SW 1271 (cell line): ENCODE data around the gene IGF1R.

Experiments used
- DNase-seq, 2 experiments: peaks; one replicate each; lab custom pipeline; 2025; lab: John Stamatoyannopoulos, UW

Gene IGF1R

DNA sequence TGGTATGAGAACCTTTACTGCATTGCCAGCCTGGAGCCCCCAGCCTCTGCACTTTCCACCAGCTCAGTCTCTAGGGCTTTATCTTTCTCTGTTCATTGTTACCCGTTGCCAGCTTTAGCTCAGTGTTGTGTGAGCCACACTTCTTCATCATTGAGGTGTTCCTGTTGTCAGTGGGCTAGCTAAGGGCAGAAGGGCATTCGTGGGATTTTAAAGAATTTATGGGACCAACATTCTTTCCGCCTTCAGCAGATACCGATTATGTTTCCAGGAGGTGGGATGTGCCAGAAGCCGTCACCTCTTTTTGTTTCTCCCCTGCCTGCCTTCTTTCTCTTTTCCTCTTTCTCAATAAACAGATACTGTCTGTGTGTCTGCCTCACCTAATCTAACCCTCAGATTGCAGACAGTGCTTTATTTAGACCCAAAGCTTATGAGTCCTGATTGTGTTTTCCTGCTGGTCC, 294.7 kb downstream of the IGF1R start:
- no peak for DNase-seq

DNA sequence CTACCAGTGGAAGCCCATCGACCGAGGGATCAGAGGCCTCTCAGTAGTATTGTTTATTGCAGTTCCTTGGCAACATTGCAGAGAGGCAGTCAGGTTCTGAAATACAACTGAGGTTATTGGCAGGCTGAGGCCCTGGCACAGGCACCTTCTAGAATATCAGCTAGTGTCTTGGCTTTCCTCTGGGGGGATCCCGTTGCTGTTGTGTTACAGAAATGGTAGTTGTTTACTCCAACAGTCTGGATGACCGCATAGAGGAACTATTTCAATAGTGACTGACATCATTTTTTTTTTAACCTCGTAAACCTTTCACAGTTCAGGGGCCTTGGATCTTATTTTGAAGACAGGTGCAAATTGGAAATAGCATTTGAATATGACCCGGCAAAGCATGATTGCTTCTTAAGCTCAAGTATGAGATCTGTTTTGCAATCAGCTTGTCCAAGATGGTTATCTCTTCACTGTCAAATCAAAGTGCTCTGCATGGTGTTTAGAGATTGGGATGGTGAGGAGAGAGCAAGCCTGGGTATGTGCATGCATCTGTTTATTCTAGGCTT, 295.3 kb downstream of the IGF1R start:
- no peak for DNase-seq

DNA sequence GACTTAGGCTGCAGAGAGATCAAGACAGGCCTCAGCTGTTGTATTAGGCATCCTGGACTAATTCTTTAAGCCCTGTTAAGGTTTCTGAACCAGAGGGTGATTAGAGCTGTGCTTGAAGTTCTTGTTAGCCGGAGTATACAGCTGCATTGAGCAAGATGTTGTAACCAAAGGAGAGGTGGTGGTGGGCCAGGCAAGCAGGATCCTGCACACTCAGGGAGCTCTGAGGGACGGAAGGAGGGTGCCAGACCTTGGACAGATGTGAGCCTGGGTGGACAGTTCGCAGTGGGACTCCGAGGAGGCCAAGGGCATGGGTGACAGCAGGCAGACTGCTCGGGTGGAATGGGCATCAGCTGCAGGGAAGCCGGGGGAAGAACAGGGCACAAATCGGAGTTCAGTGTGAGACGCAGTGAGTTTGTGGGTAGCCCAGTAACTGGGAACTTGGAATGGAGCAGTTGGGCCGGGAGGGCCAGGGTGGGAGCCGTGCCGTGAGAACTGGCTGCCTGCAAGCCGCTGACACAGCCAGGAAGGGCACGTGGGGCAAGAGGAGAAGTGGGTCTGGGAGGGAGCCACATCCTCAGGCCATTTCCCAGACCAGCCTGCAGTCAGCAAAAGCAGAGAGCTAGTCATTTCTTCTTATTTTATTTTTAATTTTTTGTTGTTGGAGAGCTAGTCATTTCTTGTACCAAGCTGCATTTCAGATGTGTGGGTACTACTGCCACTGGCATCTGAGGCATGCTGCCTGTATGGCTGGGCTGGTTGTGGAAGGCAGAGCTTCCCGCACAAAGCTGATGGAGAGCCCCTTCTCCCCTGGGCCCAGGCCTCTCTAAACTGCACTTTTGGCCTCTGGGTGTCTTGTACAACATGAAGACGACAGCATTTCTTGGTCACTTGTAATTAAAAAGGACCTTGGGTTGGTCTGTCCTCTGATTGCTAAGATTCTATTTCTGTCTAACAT, 298.2 kb downstream of the IGF1R start:
- no peak for DNase-seq

DNA sequence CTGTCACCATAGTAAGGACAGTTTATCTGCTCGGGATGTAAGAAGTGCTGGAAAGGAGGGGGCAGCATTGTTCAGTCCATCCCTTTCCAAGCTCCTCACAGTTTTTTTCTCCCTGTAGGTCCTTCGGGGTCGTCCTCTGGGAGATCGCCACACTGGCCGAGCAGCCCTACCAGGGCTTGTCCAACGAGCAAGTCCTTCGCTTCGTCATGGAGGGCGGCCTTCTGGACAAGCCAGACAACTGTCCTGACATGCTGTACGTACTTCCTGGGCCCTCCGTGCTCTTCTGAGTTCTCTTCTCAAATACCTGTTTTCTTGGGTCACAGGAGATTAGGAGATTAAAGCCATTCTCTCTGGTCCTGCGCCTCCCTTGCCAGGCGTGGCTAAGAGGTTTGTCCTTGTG, 300.1 kb downstream of the IGF1R start:
- DNase-seq: no peak

DNA sequence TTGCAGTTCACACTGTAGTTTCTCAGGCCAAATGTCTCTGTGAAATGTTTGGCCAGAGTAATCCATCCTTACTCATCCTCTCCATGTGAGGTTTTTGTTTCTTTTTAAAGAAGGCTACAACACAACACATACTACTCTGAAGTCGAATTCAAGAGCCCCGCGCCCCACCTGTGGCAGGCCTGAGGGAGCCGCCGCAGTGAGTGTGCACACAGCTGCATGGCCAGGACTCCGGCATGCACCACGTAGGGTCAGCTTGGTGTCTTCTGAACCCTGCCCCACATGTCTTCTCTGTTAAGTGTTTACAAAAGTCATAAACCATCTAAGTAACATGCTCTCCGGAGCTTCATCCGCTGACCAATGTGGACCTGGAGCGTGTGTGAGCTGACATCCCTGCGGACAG, 300.6 kb downstream of the IGF1R start:
- no peak for DNase-seq

DNA sequence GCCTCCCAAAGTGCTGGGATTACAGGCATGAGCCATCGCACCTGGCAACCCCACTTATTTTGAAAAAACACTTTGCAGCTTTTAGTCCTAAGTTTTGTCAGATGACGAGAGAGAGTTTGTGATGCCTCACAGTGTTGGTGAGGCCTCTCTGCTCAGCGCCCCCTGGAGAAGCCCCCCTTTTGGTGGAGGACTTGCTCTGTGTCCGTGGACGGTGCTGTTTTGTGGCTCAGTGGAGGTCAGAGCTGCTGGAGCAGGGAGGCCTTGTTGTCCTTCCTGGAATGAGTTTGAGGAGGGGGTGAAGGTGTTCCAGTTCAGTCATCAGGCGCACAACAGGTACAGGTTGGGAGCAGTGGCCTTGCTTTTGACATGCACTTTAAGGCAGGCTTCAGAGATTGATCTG, 301.3 kb downstream of the IGF1R start:
- DNase-seq: no peak

DNA sequence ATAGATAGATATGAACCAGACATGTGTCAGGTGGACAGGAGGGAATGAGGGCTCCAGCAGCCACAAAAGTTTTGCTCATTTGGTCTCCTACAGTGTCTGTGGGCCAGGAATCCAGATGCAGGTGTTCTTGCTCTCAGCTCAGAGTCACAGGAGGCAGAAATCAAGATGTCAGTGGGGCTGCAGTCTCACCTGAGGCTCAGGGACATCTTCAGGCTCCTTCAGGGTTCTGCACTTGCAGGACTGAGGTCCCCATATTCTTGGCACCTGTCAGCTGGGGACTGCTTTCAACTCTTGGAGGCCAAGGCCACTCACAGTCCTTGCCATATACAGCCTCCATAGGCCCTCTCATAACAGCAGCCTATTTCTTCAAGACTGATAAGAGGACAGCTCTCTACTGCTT, 301.9 kb downstream of the IGF1R start:
- DNase-seq: no peak

DNA sequence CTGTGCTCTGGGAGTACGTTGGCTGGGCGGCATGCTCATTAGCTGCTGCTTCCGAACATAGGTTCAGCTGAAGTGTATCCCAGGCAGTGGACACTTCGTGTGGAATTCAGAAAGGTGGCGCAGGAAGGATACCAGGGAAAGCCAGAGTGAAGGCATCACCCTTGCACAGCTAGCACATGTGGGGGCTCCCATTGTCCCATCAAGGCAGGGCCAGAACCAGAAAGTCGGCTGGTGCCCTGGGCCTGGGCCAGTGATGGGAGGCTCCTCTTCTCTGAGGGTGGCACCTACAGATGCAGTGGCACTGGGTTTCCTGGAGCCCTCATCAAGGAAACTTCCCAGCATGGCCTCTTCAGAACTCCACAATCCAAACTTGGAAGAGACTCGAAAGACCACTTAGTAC, 302.7 kb downstream of the IGF1R start:
- DNase-seq: no peak

DNA sequence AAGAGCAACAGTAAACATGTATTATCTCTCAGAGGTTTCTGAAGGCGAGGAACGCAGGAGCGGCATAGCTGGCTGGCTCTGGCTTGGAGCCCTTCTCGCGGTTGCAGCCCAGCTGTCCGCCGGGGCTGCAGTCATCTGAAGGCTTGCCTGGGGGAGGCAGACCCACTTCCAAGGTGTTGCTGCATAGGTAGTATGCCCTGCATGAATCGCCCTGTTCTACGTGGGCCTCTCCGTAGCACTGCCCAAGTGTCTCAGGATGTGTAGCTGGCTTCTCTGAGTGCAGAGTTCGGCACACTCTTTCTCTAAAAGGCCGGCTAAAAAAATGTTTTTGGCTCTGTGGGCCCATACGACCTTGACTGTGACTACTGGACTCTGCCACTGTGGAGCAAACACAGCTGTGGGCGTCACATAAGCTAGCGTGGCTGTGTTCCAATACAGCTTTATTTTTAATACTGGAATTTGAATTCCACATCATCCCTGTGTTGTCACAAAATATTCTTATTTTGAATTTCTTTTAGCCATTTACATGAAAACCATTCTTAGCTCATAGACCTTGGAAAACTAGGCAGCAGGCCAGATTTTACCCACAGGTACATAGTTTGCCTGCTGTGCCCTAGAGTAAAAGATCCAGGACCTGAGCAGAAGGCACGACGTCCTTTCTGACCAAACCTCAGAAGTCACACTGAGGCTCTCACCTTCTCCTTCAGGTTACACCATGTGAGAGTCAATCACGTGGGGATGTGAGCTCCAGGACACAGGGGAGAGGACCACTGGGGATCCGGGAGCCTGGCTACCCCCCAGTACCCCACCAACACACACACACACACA, 303.4 kb downstream of the IGF1R start:
- DNase-seq: no peak

DNA sequence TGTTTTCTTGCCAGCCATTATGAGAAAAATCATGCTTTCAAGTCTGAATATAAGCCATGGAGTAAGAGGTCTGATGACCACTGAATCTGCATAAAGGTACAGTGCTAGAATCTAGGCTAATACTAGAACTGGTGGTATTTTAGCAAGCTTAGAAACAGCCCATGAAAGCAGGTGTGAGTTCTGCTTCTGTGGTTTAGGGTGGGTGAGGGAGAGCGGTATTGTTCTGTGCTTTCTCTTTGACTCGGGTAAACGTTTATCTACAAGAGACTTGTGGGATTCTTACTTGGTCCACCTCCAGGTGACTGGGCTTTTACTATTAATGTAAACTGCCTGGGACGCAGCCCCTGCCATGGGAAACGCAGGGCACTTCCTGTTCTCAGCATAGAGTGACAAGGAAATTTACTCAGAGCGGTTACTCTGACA, 304.1 kb downstream of the IGF1R start:
- DNase-seq: no peak

DNA sequence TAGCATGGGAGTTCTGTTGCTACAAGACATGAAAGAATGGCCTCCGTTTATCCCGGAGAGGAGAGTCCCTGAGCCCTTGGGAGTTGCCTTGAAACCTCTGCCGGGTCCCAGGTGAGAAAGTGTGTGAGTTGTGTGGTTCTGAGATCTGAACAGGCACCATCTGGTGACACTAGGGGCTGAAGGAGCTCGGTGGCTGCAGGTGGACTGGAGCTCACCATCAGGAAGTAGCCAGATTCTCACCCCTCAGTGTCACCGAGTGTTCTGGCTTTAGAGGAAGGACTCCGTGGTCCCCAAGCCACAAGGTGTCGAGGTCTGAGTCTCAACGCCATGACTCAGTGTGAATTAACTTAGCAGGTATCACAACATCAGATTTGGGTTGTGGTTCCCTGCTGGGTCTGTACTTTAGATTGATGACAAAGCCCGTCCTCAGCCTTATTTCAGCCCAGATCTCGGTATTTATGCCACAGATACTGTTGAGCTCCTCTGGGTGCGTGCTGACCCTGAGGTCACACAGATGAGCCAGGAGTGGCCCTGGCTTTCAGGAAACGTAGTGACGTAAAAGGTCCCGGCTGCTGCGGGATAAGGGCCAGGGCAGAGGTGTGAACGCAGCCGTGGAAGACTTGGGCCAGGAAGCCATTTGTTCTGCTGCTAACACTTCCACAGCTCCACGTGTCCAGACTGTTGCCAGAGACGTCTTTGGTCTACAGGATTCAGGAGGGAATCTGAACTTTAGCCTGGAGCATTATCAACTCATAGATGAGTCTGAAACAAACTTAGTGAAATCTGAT, 304.9 kb downstream of the IGF1R start:
- DNase-seq: no peak

DNA sequence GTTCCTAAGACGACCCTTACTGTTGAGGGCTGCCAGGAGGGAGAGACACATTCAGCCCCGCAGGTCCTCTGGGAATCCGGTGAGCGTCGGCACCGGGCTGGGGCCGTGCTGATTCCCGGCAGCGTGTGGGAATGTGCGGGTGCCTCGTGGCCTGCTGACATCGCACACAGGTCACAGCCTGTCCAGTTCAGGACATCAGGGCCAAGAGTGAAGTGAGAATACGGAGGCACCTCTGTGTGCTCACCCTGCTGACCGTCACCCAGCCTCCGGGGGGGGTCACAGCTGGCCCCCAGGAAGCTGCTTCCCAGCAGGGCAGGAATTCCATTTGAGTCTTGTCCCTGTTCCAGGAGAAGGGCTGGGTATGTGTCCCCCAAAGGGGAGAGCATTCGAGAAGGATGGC, 305.6 kb downstream of the IGF1R start:
- DNase-seq: no peak

DNA sequence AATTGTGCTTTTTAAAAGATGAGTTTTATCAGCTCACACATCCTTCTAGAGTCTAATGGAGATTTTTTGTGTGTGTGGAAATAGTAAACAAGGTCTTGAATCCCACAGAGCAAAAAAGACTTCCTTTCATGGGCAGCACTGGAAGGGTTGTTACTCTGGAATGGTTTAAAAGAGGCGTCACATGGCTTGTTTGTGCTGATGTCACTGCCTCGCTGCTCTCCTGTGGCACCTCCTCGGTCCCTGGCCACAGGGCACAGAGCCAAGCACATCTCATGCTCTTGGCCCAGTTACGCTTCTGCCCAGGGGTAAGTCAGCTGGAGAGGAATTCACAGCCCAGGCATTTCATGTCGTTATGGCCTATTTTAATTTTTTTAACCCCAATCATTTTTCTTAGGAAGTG, 306.1 kb downstream of the IGF1R start:
- DNase-seq: no peak

DNA sequence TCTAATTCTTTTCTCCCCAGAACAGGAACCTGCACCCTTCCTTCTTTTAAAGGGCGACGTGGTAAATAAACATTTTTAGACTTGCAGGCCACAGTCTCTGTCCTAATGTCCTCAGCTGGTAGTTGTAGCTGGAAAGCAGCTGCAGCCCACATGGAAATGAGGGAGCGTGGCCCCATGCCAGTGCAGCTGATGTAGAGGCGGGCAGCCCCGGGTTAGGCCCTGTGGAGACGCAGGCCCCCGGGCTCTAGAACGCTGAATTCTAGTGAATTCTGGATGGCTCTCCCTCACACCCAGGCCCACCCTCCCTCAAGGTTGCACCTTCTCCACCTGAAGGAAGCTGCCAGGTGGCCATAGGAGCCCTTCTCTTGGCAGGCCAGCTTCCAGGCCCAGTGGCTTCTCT, 307.0 kb downstream of the IGF1R start:
- DNase-seq: no peak

DNA sequence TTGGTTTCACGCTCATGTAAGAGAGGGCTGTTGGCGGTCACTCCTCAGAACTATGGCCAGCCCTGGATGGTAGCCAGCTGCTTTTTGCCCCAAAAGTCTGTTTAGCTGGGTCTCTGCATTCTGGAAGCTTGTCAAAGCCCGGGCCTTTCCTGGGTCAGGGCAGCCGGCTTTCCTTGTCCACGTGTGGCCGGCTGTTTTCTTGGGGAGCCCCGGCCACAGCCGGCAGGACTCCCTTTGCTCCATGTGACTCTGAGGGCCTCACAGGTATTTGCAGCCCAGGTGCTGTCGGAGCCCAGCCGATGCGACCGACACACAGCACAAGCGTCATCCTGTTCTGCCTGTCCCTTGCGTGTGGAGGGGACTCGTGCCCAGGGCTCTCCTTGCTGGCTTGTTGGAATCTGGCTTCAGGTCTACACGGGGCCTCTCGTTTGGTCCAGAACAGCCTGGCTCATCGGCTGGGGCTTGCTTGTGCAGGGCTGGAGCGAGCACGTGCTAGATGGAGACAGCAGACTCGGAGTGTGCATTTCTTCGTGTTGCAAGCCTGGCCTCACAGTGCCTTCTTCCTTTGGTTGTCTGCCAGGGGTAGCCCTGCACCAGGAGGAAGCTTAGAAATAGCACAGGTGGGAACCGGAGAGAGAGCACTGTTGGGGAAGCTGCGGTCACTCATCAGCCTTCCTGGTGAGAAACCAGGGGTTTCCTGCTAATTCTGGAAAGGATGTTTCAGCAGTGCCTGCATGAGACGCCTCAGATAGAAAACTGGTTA, 307.8 kb downstream of the IGF1R start:
- DNase-seq: no peak

DNA sequence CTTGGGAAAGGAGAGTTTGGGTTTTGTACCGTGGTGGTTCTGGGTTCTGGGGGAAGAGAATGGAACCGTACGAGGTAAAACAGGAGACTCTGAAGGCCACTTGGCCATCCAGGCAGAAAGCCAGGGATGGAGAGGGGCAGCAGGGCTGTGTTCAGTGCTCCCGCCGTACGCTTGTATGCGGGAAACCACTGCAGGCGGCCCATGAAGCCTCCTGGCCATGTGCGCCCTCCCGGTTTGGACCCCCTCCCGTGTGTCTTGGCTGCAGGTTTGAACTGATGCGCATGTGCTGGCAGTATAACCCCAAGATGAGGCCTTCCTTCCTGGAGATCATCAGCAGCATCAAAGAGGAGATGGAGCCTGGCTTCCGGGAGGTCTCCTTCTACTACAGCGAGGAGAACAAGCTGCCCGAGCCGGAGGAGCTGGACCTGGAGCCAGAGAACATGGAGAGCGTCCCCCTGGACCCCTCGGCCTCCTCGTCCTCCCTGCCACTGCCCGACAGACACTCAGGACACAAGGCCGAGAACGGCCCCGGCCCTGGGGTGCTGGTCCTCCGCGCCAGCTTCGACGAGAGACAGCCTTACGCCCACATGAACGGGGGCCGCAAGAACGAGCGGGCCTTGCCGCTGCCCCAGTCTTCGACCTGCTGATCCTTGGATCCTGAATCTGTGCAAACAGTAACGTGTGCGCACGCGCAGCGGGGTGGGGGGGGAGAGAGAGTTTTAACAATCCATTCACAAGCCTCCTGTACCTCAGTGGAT, 308.6 kb downstream of the IGF1R start:
- DNase-seq: no peak

DNA sequence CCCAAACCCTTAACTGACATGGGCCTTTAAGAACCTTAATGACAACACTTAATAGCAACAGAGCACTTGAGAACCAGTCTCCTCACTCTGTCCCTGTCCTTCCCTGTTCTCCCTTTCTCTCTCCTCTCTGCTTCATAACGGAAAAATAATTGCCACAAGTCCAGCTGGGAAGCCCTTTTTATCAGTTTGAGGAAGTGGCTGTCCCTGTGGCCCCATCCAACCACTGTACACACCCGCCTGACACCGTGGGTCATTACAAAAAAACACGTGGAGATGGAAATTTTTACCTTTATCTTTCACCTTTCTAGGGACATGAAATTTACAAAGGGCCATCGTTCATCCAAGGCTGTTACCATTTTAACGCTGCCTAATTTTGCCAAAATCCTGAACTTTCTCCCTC, 309.3 kb downstream of the IGF1R start:
- no peak for DNase-seq

DNA sequence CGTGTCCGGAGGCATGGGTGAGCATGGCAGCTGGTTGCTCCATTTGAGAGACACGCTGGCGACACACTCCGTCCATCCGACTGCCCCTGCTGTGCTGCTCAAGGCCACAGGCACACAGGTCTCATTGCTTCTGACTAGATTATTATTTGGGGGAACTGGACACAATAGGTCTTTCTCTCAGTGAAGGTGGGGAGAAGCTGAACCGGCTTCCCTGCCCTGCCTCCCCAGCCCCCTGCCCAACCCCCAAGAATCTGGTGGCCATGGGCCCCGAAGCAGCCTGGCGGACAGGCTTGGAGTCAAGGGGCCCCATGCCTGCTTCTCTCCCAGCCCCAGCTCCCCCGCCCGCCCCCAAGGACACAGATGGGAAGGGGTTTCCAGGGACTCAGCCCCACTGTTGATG, 309.7 kb downstream of the IGF1R start:
- DNase-seq: no peak

DNA sequence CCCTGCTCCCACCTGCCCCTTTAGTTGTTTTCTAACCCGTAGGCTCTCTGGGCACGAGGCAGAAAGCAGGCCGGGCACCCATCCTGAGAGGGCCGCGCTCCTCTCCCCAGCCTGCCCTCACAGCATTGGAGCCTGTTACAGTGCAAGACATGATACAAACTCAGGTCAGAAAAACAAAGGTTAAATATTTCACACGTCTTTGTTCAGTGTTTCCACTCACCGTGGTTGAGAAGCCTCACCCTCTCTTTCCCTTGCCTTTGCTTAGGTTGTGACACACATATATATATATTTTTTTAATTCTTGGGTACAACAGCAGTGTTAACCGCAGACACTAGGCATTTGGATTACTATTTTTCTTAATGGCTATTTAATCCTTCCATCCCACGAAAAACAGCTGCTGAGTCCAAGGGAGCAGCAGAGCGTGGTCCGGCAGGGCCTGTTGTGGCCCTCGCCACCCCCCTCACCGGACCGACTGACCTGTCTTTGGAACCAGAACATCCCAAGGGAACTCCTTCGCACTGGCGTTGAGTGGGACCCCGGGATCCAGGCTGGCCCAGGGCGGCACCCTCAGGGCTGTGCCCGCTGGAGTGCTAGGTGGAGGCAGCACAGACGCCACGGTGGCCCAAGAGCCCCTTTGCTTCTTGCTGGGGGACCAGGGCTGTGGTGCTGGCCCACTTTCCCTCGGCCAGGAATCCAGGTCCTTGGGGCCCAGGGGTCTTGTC, 310.7 kb downstream of the IGF1R start:
- DNase-seq: no peak

DNA sequence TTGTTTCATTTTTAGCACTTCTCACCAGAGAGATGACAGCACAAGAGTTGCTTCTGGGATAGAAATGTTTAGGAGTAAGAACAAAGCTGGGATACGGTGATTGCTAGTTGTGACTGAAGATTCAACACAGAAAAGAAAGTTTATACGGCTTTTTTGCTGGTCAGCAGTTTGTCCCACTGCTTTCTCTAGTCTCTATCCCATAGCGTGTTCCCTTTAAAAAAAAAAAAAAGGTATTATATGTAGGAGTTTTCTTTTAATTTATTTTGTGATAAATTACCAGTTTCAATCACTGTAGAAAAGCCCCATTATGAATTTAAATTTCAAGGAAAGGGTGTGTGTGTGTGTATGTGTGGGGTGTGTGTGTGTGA, 311.3 kb downstream of the IGF1R start:
- DNase-seq: no peak
